Middle frontal gyrus (tissue), 1 donor: ENCODE results near the gene FILIP1L.

Source experiments
- DNase-seq: peaks from one replicate; pipeline ENCODE4 v3.0.0-alpha.2; 2015; ENCODE audit warnings: low spot score; ENCODE audit errors: extremely low spot score

Gene FILIP1L

GRCh38 chr3:100019719-100020118 lies 94.6 kb downstream of the FILIP1L start:
- no peak for DNase-seq

- DNase-seq = no peak
Observed at GRCh38 chr3:100018806-100019205, 95.5 kb downstream of the FILIP1L start.

- DNase-seq = no peak
Observed at GRCh38 chr3:100010087-100010417, 104.2 kb downstream of the FILIP1L start.

- DNase-seq = no peak
Observed at GRCh38 chr3:100009276-100010086, 104.8 kb downstream of the FILIP1L start.

- no peak for DNase-seq
Observed at GRCh38 chr3:100008081-100008698, 106.1 kb downstream of the FILIP1L start.

GRCh38 chr3:100007313-100007712 lies 107.0 kb downstream of the FILIP1L start:
- no peak for DNase-seq

- no peak for DNase-seq
Observed at GRCh38 chr3:100006570-100007271, 107.6 kb downstream of the FILIP1L start.

- no peak for DNase-seq
Observed at GRCh38 chr3:100005665-100006393, 108.5 kb downstream of the FILIP1L start.

- DNase-seq = no peak
Observed at GRCh38 chr3:100004931-100005330, 109.4 kb downstream of the FILIP1L start.

GRCh38 chr3:100003609-100004503 lies 110.4 kb downstream of the FILIP1L start:
- no peak for DNase-seq

GRCh38 chr3:100002599-100003350 lies 111.5 kb downstream of the FILIP1L start:
- no peak for DNase-seq

- no peak for DNase-seq
Observed at GRCh38 chr3:100001526-100002270, 112.6 kb downstream of the FILIP1L start.

GRCh38 chr3:100001083-100001482 lies 113.2 kb downstream of the FILIP1L start:
- no peak for DNase-seq

GRCh38 chr3:99999536-99999935 lies 114.8 kb downstream of the FILIP1L start:
- no peak for DNase-seq

GRCh38 chr3:99997293-99997692 lies 117.0 kb downstream of the FILIP1L start:
- DNase-seq = no peak

GRCh38 chr3:99990179-99990578 lies 124.1 kb downstream of the FILIP1L start:
- no peak for DNase-seq

- no peak for DNase-seq
Observed at GRCh38 chr3:99984668-99985067, 129.6 kb downstream of the FILIP1L start.

- DNase-seq = no peak
Observed at GRCh38 chr3:99984139-99984538, 130.2 kb downstream of the FILIP1L start.

- DNase-seq = no peak
Observed at GRCh38 chr3:99982650-99983049, 131.7 kb downstream of the FILIP1L start.
